Liver (tissue), 9 donors: ENCODE data around the gene MOB3B. TPM values are rescaled to one million over a fixed set of nuclear protein-coding genes. Genes with fewer than 3 reads are reported as not detected.

Experiments used
- DNase-seq: peaks from one replicate; pipeline ENCODE4 v3.0.0-alpha.2; 2017; ENCODE audit warnings: low spot score
- H3K27ac ChIP-seq, 2 donors: one replicate each; pipeline ENCODE4 v1.7.0; 2013; ENCODE audit warnings: inconsistent platforms in 2 of 2, low read length in 2 of 2, control low read depth in 1 of 2, low read depth in 1 of 2, mild to moderate bottlenecking in 1 of 2
- H3K27me3 ChIP-seq, 4 donors: one replicate each; pipeline versions ENCODE4 v1.6.1 to v1.7.0; 2013; ENCODE audit warnings: low read length in 3 of 4, inconsistent platforms in 1 of 4, mild to moderate bottlenecking in 1 of 4, moderate library complexity in 1 of 4; ENCODE audit not compliant: control insufficient read depth in 4 of 4, insufficient read depth in 4 of 4
- H3K36me3 ChIP-seq, 4 donors: one replicate each; pipeline versions ENCODE4 v1.6.1 to v1.7.0; 2013; ENCODE audit warnings: low read length in 3 of 4, mild to moderate bottlenecking in 3 of 4, low read depth in 1 of 4, moderate library complexity in 1 of 4; ENCODE audit not compliant: control insufficient read depth in 4 of 4, insufficient read depth in 3 of 4
- H3K4me1 ChIP-seq, 4 donors: one replicate each; pipeline versions ENCODE4 v1.6.1 to v1.7.0; 2013; ENCODE audit warnings: low read length in 3 of 4, mild to moderate bottlenecking in 3 of 4, moderate library complexity in 1 of 4; ENCODE audit not compliant: control insufficient read depth in 4 of 4, insufficient read depth in 4 of 4
- H3K4me3 ChIP-seq, 3 donors: one replicate each; pipeline versions ENCODE4 v1.6.1 to v1.7.0; 2013; ENCODE audit warnings: low read length in 3 of 3, control low read depth in 1 of 3, low read depth in 1 of 3, mild to moderate bottlenecking in 1 of 3
- H3K9ac ChIP-seq, 2 donors: one replicate each; pipeline ENCODE4 v1.7.0; 2013; ENCODE audit warnings: low read length in 2 of 2, mild to moderate bottlenecking in 2 of 2, moderate library complexity in 2 of 2, control low read depth in 1 of 2, low read depth in 1 of 2
- H3K9me3 ChIP-seq, 4 donors: one replicate each; pipeline versions ENCODE4 v1.6.1 to v1.7.0; 2013; ENCODE audit warnings: low read length in 3 of 4; ENCODE audit not compliant: control insufficient read depth in 4 of 4
- EGR1 ChIP-seq, 2 donors: IDR thresholded peaks; 2 replicates each; pipeline ENCODE4 v1.6.1; 2016 to 2018; ENCODE audit warnings: antibody characterized with exemption in 2 of 2, low read depth in 2 of 2
- FOXA1 ChIP-seq: IDR thresholded peaks from 2 replicates; pipeline ENCODE4 v1.6.1; 2016; ENCODE audit warnings: antibody characterized with exemption
- FOXA2 ChIP-seq: IDR thresholded peaks from 2 replicates; pipeline ENCODE4 v1.6.1; 2016; ENCODE audit warnings: antibody characterized with exemption
- GABPA ChIP-seq, 2 donors: IDR thresholded peaks in 1 of 2; conservative IDR thresholded peaks in 1 of 2; 2 replicates each; pipeline ENCODE4 v1.6.1; 2016; ENCODE audit warnings: antibody characterized with exemption in 2 of 2, mild to moderate bottlenecking in 1 of 2, moderate library complexity in 1 of 2
- HNF4A ChIP-seq, 2 donors: conservative IDR thresholded peaks; 2 replicates each; pipeline ENCODE4 v1.6.1; 2016; ENCODE audit warnings: antibody characterized with exemption in 2 of 2, mild to moderate bottlenecking in 2 of 2
- JUND ChIP-seq, 2 donors: IDR thresholded peaks; 2 replicates each; pipeline ENCODE4 v1.6.1; 2016; ENCODE audit warnings: antibody characterized with exemption in 2 of 2
- NR2F2 ChIP-seq: IDR thresholded peaks from 2 replicates; pipeline ENCODE4 v1.6.1; 2016; ENCODE audit warnings: antibody characterized with exemption
- RAD21 ChIP-seq, 2 donors: IDR thresholded peaks; 2 replicates each; pipeline ENCODE4 v1.6.1; 2016; ENCODE audit warnings: antibody characterized with exemption in 2 of 2, mild to moderate bottlenecking in 2 of 2
- RXRA ChIP-seq, 2 donors: IDR thresholded peaks; 2 replicates each; pipeline ENCODE4 v1.6.1; 2017 to 2018; ENCODE audit warnings: antibody characterized with exemption in 2 of 2, mild to moderate bottlenecking in 1 of 2
- SP1 ChIP-seq: IDR thresholded peaks from 2 replicates; pipeline ENCODE4 v1.6.1; 2018; ENCODE audit warnings: antibody characterized with exemption, mild to moderate bottlenecking
- TAF1 ChIP-seq: conservative IDR thresholded peaks from 2 replicates; pipeline ENCODE4 v1.6.1; 2016; ENCODE audit warnings: antibody characterized with exemption, mild to moderate bottlenecking
- YY1 ChIP-seq: IDR thresholded peaks from 2 replicates; pipeline ENCODE4 v1.6.1; 2016; ENCODE audit warnings: antibody characterized with exemption, mild to moderate bottlenecking
- WGBS: extraction: QIAGEN DNeasy Blood & Tissue Kit; methylation state at CpG from one replicate; pipeline ENCODE4 v1.1.7; 2013; 5-methylcytosine and 5-hydroxymethylcytosine counted together
- polyA plus RNA-seq, 2 donors: library from polyadenylated mRNA; stranded (reverse) in 1 of 2; unstranded in 1 of 2; fragments of 200-250 nt in 1 of 2; fragments of >200 nt in 1 of 2; fragmentation: Nextera tagmentation in 1 of 2; extraction: Ambion mirVana in 1 of 2; gene quantifications; one replicate each; pipeline versions ENCODE4 v1.2.1 to v1.2.3, GENCODE V29; 2013 to 2015
- total RNA-seq, 2 donors: library from RNA; depleted of rRNA; stranded (reverse); fragments of >200 nt; gene quantifications; one replicate each; pipeline ENCODE4 v1.2.3, GENCODE V29; 2014
- TF ChIP-seq, protein P1 (sequence below): IDR thresholded peaks from 2 replicates; pipeline ENCODE4 v1.6.1; 2016; ENCODE audit warnings: antibody characterized with exemption, mild to moderate bottlenecking
- TF ChIP-seq, protein P2 (sequence below): IDR thresholded peaks from 2 replicates; pipeline ENCODE4 v1.6.1; 2016; ENCODE audit warnings: antibody characterized with exemption
- TF ChIP-seq, protein P3 (sequence below): IDR thresholded peaks from 2 replicates; pipeline ENCODE4 v1.6.1; 2016; ENCODE audit warnings: antibody characterized with exemption
- TF ChIP-seq, protein P4 (sequence below): fragments of 150-350 bp; IDR thresholded peaks from 2 replicates; pipeline ENCODE4 v1.5.1; 2017; ENCODE audit warnings: improper control_type of control experiment, low read depth, low read length; ENCODE audit not compliant: missing input control
- donor health status: healthy.
- donor health status: healthy.
- donor health status: healthy.
- donor health status: healthy.
- donor health status: healthy.

MOB3B gene
- total and polyA plus RNA-seq, 4 donors: 0.36 to 1.1 (median 0.76) TPM

DNA sequence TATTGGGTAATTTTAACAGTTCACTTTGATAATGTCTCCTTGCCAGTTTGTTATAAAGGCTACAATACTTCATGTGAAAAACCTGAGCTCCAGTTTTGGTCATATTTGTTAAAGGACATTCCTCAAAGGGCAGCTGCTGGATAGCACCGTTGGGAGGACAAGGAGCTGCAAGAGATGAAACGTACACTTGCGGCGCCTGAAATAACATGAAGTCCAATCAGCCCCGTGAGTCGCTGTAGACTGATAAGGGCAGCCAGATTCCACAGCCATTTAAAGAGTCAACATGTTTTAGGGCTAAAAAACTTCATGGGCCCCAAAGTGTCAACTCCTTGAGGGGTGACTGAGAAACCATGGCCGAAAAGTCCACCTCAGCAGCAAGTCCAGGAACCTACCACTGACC lies 91.1 kb downstream of the MOB3B start (continued):
- TF ChIP-seq, protein P1, sequence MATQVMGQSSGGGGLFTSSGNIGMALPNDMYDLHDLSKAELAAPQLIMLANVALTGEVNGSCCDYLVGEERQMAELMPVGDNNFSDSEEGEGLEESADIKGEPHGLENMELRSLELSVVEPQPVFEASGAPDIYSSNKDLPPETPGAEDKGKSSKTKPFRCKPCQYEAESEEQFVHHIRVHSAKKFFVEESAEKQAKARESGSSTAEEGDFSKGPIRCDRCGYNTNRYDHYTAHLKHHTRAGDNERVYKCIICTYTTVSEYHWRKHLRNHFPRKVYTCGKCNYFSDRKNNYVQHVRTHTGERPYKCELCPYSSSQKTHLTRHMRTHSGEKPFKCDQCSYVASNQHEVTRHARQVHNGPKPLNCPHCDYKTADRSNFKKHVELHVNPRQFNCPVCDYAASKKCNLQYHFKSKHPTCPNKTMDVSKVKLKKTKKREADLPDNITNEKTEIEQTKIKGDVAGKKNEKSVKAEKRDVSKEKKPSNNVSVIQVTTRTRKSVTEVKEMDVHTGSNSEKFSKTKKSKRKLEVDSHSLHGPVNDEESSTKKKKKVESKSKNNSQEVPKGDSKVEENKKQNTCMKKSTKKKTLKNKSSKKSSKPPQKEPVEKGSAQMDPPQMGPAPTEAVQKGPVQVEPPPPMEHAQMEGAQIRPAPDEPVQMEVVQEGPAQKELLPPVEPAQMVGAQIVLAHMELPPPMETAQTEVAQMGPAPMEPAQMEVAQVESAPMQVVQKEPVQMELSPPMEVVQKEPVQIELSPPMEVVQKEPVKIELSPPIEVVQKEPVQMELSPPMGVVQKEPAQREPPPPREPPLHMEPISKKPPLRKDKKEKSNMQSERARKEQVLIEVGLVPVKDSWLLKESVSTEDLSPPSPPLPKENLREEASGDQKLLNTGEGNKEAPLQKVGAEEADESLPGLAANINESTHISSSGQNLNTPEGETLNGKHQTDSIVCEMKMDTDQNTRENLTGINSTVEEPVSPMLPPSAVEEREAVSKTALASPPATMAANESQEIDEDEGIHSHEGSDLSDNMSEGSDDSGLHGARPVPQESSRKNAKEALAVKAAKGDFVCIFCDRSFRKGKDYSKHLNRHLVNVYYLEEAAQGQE: no peak
- TF ChIP-seq, protein P2, sequence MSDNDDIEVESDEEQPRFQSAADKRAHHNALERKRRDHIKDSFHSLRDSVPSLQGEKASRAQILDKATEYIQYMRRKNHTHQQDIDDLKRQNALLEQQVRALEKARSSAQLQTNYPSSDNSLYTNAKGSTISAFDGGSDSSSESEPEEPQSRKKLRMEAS: no peak
- no peak for TF ChIP-seq RAD21 (IDR thresholded peaks at IDR 0.05)

DNA sequence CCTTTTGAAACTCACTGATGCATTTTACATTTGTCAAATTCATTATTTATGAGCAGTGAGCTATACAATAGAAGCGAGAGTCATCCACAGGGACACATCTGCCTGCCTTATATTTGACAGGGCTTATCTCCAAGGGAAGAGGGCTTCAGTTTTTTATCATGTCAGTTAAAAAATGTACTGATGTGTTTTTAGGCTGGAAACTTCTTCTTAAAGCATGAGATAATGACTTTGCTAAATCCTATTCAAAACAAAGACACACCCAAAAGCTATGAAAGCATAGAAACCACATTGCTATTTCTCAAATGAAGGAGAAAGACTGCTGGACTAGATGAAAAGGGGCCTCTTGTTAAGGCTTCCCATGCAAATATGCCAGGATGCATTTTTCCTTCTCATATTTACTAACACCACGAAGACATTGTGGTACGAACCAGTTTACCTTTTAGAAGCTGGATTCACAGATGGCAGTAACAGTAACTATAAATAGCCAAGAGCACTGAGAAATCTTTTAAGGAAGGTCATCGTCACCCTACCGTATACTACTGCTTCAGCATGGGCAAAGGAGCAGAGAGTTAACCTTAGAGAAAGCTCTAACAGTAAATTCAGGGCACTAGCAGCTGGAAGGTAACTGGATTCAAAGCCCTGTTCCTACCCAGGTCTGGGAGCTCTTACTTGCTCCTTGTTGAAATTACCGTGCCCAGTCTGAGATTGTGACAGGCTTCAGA lies 91.8 kb downstream of the MOB3B start:
- H3K4me1 ChIP-seq: peaks cover 0 to 11% (median 3%) of the 10 kb centered on the region in 4 donors
- H3K9ac ChIP-seq: no peak overlapping the region
- no peaks in the 10 kb centered on the region for H3K36me3 ChIP-seq
- H3K27me3 ChIP-seq: no peaks in the 10 kb centered on the region
- no peak overlapping the region for H3K4me3 ChIP-seq
- TF ChIP-seq TAF1 (no peak), FOXA2 (no peak), NR2F2 (no peak), FOXA1 (no peak), HNF4A (conservative IDR thresholded peaks at IDR 0.05) (no peak), YY1 (no peak), RXRA (IDR thresholded peaks at IDR 0.05) (no peak), RAD21 (IDR thresholded peaks at IDR 0.05) (no peak), GABPA (IDR thresholded peaks at IDR 0.05 in 1 of 2, conservative IDR thresholded peaks at IDR 0.05 in 1 of 2) (no peak), EGR1 (IDR thresholded peaks at IDR 0.05; ENCODE audit: low read depth in 2 of 2) (no peak), JUND (IDR thresholded peaks at IDR 0.05) (no peak), SP1 (no peak)
- TF ChIP-seq, protein P2: no peak
- TF ChIP-seq, protein P3, sequence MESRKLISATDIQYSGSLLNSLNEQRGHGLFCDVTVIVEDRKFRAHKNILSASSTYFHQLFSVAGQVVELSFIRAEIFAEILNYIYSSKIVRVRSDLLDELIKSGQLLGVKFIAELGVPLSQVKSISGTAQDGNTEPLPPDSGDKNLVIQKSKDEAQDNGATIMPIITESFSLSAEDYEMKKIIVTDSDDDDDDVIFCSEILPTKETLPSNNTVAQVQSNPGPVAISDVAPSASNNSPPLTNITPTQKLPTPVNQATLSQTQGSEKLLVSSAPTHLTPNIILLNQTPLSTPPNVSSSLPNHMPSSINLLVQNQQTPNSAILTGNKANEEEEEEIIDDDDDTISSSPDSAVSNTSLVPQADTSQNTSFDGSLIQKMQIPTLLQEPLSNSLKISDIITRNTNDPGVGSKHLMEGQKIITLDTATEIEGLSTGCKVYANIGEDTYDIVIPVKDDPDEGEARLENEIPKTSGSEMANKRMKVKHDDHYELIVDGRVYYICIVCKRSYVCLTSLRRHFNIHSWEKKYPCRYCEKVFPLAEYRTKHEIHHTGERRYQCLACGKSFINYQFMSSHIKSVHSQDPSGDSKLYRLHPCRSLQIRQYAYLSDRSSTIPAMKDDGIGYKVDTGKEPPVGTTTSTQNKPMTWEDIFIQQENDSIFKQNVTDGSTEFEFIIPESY: no peak
- TF ChIP-seq, protein P1: no peak
- TF ChIP-seq, protein P4, sequence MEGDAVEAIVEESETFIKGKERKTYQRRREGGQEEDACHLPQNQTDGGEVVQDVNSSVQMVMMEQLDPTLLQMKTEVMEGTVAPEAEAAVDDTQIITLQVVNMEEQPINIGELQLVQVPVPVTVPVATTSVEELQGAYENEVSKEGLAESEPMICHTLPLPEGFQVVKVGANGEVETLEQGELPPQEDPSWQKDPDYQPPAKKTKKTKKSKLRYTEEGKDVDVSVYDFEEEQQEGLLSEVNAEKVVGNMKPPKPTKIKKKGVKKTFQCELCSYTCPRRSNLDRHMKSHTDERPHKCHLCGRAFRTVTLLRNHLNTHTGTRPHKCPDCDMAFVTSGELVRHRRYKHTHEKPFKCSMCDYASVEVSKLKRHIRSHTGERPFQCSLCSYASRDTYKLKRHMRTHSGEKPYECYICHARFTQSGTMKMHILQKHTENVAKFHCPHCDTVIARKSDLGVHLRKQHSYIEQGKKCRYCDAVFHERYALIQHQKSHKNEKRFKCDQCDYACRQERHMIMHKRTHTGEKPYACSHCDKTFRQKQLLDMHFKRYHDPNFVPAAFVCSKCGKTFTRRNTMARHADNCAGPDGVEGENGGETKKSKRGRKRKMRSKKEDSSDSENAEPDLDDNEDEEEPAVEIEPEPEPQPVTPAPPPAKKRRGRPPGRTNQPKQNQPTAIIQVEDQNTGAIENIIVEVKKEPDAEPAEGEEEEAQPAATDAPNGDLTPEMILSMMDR: no peak
- 90% methylated on average over 6 of the region's 6 CpGs for WGBS
- DNase-seq: no peak
- H3K9me3 ChIP-seq: no peaks in the 10 kb centered on the region
- no peak overlapping the region for H3K27ac ChIP-seq
